Activated CD4-positive, alpha-beta T cell treated with anti-CD3 and anti-CD28 coated beads, Interleukin-2, amount 50 U/mL, for 24 hours (primary cell): ENCODE measurements around the gene CCT3.
A peak's percentile ranks its signal among the peaks of the same experiment; 100 is the strongest.
"Not testable (repeated sequence)": the region's sequence is repeated elsewhere in the genome, so short reads cannot be mapped to it uniquely, and the experiment has no call there.

Experiments
- DNase-seq, 2 donors: peaks; one replicate each; pipeline ENCODE4 v3.0.0-alpha.2; 2020; ENCODE audit warnings: low read depth in 1 of 2, low spot score in 1 of 2

Gene CCT3

GRCh38 chr1:156368889-156369684, 31.0 kb upstream of the CCT3 start, which contains the start of gene RHBG:
Gene RHBG (plus strand): TSS chr1:156369211. CDS start chr1:156369250, 39 bp downstream.
- no peak for DNase-seq

GRCh38 chr1:156368157-156368658, 30.1 kb upstream of the CCT3 start:
- DNase-seq, result no peak

- DNase-seq, result no peak
These were observed 29.5 kb upstream of the CCT3 start for GRCh38 chr1:156367383-156368156.

DNA sequence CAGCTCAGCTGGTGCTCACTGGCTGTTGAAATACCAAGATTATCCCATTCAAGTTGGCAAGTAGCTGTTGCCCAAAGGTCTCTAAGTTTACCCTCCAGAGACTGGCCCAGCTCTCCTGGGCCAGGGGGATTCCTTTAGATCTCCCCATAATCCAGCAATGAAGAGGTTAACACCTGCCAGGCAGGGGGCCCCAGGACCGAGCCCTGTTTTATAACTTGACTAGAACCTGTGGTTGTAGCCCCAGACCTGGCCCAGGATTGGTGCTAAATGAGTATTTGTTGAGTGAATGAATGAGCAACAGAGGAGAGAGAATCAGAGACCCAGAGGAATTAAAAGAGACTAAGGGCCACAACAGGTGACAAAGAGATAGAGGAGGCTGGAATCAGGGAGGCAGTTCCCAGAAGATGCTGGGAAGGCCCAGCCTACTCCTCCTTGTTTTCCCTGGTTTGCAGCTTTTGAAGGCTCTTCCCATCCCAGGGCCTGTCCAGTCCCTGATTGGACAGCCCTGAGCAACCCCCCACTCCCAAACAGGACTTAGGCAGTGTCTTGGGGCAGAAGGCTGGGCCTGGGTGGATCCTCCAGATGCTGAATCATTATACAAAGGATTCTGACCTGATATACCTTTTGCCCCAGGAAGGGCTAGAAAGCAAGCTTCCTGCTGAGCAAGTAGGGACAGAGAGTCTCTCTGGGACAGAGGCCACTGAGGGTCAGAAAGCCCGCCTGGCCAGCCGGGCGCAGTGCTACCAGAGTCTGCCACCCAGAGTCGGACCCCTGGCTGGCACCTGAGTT, 28.5 kb upstream of the CCT3 start:
- no peak for DNase-seq

DNA sequence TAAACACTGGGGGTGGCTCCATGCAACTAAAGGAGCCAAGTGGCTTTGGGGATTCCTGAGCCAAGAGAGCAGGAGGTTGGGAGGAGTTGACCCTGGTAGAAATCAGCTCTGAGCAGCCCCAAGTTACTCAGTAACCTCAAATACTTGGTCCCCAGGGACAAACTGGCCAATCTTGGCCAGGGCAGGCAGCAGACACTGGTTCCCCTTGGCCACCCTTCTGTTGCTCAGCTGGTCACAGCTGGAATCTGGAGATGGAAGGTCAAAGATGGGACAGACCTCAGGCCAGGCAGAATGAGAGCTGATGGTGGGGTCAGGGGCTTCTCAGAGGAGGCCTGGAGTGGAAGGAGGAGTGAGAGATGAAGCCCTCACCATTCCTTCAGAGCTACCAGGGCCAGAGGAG, 27.7 kb upstream of the CCT3 start:
- DNase-seq, result no peak

GRCh38 chr1:156360534-156360933, 22.4 kb upstream of the CCT3 start:
- DNase-seq, result no peak

- DNase-seq, result no peak
These were observed 21.9 kb upstream of the CCT3 start for GRCh38 chr1:156359973-156360372.

GRCh38 chr1:156359249-156359648, 21.2 kb upstream of the CCT3 start:
- no peak for DNase-seq

GRCh38 chr1:156358641-156359040, 20.5 kb upstream of the CCT3 start:
- no peak for DNase-seq

DNA sequence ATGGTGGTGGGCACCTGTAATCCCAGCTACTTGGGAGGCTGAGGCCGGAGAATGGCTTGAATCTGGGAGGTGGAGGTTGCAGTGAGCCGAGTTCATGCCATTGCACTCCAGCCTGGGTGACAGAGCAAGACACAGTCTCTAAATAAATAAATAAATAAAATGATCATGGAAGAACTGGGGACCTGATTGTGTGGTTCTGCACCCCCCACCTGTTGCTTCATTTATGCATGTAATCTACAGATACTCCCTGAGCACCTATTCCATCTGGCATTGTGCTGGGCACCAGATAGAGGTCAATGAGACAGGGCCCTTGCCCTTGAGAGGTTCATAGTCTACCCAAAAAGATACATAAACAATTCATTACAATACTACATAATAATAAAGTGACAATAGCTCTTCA, 19.9 kb upstream of the CCT3 start:
- DNase-seq, result no peak

DNA sequence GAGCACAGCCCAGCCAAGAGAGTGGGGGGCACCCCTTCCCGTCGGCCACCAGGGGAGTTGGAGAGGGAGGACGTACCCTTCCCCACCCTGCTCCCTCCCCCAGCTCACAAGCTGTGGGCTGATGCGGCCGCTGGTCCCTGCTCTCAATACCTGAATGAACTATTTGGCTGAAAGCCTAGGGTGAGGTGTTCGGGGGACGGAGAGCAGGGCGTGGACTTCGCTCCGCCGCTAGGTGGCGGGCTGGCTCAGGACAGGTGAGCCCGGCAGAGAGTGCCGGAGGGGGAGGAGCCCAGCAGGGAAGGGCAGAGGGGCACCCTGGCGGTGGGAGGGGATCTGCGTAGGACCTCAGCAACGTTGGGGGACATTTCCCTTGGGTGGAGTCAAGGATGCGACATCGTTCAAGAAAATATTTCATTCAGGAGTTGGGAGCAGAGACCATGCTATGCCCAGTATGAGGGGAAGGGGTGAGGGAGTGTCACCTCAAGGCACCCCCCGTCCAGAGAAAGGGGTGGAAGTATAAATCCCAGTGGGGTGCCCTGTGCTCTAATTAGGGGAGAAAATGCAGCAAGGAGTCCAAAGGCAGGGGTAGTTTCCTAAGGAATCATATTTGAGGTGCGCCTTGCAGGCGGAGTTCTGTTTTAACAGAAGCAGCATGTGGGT, 18.9 kb upstream of the CCT3 start:
- peak; percentile 11 to 55 for DNase-seq

- no peak for DNase-seq
These were observed 18.3 kb upstream of the CCT3 start for GRCh38 chr1:156356262-156356874.

DNA sequence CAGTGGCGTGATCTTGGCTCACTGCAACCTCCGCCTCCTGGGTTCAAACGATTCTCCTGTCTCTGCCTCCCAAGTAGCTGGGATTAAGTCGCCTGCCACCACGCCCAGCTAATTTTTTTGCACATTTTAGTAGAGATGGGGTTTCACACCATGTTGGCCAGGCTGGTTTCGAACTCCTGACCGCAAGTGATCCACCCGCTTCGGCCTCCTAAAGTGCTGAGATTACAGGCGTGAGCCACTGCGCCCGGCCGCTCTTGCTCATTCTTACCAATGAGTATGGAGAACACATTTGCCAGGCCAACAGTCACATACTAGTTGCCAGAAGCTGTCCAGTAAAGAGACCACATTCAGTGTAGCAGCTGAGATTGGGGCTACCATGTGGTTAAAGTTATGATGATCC, 14.4 kb upstream of the CCT3 start:
- DNase-seq, result not testable (repeated sequence)

DNA sequence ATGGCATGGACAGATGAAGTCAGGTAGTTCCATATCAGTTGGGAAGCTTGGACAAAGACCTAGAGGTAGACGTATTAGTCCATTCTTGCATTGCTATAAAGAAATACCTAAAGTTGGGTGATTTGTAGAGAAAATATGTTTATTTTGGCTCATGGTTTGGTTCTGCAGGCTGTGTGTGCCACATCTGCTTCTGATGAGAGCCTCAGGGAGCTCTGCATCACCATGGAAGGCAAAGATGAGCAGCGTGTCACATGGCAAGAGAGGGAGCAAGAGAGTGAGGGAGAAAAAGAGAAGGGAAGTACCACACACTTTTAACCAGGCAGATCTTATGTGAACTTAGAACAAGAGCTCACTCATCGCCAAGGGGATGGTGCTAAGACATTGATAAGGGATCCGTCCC, 9.2 kb upstream of the CCT3 start:
- no peak for DNase-seq

- no peak for DNase-seq
These were observed 8.5 kb upstream of the CCT3 start for GRCh38 chr1:156346636-156347035.

- DNase-seq, result not testable (repeated sequence)
These were observed 7.9 kb upstream of the CCT3 start for GRCh38 chr1:156346035-156346434.

DNA sequence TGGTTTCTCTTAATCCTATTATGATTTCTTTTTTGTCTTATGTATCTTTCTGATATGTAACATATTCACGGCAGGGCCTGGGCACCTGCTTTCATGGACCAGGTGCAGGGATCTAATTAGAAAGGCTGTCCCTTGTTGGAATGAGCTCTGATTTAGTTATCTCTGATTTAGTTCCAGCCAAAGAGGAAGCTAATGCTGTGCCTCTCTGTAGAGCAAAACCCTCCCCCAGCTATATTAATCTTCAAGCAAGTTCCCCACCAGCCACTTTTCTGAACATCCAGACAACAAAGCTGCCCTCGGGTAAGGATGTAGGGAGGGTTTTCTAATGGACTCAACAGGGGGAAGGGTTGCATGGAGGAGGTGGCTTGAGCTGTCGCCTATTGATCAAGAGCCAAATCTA, 6.3 kb upstream of the CCT3 start:
- DNase-seq, result no peak

DNA sequence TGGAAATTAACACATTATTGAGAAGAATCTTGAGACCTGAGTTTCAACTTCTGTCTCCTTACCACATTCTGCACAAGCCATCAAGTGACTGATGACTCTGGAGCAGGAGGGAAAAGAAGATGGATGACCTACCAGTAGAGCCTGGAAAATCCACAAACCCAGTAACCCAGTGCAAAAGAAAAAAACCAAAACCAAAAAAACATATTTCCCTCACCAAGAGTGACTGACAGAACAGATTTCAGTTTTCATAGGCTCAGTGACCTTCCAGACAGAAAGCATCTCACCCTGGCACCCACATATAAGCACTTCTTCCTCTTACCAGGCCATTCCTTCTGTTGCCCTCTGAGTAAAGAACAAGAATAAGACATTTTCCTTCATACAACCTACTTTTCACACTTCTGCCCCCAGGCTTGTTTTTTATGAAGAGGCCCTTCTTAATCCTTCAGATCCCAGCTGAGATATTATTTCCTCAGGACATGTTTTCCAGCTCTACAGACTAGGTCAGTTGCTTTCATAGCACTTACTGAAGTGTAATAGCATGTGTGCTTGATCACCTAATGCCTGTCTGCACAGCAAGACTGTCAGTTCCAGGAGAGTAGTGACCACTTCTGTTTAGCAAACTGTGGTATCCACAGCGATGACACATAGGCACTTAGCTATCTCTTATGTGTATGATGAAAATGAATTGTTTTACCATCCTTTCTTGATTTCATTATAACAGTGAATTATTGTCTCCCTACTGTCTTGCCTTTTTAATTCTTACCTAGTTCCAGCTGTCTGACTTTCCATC, 4.3 kb upstream of the CCT3 start:
- DNase-seq, result no peak

DNA sequence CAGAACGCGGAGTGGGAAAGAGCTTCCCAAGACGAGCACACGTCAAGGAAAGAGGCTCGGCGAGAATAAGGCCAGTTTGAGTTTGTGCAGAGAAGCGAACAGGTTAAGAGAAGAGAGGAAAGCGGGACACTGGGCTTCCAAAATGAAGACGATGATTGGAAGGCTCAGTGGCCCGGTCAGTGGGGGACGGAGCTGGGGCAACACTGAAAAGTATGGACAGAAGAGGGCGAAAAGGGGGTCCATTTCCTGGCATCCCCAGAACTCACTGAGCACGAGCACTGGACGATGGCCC, 258 bp downstream of the CCT3 start:
- DNase-seq, result no peak
